ENCODE data around the gene SRXN1.

- no peak for TF ChIP-seq POLR2A (IDR thresholded peaks at IDR 0.05)
- TF ChIP-seq CTCF (IDR thresholded peaks at IDR 0.05 in 4 of 5, conservative IDR thresholded peaks at IDR 0.05 in 1 of 5): no peak
Measured at GRCh38 chr20:680638-681187, 27.7 kb upstream of the SRXN1 start.
